HG03460 (cell line): ENCODE measurements around the gene FOXD4.
"Not testable (repeated sequence)": the region's sequence is repeated elsewhere in the genome, so short reads cannot be mapped to it uniquely, and the experiment has no call there.

Experiments
- ATAC-seq: cut with Tn5 transposase; IDR thresholded peaks from one replicate; pipeline ENCODE4 v1.9.1; 2021; ENCODE audit not compliant: unreplicated experiment

FOXD4 gene

DNA sequence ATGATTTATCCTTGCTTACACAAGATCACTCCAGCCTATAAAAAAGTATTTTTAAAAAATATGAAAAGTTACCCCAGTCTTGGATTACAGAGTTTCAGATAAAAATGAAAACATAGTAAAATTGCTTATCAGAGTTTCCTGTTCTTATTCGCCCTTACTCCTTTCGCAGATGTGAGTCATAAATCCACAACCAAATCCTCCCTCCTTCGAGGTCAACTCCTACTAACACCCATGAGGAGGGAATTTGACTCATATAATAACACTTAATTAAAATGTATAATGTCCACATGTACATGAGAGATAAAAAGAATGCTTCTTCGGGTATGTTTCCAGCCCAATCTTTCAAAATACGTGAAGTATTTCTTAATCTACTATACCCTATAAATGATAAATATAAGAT, 23.9 kb downstream of the FOXD4 start:
- not testable (repeated sequence) for ATAC-seq

DNA sequence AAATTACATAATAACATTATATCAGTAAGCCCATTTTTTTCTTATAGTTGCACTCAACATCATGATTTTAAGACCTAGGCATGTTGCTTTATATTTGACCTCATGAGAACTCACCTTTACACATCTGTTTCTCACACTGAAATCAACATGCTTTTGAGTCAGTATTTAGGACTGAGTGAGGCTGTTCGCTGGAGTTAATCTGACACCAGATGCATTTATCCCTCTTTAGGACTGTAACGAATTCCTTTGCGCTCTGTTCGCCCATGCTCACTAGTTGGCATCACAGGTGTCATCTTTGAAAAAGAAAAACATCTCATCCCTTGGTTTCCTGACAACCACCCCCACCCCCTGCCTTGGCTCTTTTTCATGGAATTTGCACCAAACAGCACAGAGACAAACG, 24.3 kb downstream of the FOXD4 start:
- not testable (repeated sequence) for ATAC-seq

DNA sequence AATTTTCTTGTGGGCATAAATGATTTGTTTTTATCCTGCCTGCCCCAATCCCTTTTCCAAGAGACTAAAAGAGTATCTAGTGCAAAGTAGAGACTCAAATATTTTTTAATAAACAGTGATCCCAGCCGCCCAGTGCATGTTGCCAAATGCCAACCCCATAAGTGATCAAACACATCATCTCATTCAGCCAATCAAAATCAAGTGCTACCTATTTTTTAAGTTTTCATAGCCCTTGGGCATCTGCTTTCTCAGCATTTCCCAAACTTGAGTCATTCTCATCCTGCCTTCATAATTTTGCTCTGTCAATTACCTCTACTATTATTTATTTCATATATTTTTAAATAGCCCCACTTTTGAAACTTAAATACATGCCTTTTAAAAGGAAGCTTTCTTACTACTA, 27.4 kb downstream of the FOXD4 start:
- not testable (repeated sequence) for ATAC-seq

DNA sequence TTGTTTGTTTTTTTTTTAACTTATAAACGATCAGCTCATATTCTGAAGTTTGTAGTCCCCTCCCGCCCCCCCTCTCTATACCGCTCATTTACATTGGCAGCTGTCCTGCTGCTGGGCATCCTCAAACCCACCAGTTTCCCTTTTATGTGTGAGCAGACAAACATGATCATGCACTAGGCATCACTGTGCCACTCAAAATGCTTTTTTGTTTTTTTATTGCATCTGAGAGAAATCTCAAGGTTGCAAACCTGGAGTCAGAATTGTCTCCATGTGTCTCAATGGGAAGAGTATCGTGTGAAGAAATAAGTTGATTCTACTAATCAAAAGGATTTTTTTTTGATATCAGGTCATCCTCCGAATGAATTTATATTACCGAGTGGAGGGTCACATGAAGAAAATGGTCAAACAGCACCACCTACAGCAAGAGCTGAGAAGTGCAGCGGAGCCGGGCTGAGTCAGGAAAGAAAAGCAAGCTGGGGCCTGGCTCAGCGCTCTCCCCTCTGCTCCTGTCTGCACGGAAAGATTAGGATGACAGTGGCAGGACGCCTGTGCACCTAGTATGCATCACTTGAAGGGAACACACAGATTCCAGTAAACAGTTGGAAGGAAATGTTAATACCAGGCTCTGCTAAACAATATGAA, 29.7 kb downstream of the FOXD4 start:
- ATAC-seq: not testable (repeated sequence)

DNA sequence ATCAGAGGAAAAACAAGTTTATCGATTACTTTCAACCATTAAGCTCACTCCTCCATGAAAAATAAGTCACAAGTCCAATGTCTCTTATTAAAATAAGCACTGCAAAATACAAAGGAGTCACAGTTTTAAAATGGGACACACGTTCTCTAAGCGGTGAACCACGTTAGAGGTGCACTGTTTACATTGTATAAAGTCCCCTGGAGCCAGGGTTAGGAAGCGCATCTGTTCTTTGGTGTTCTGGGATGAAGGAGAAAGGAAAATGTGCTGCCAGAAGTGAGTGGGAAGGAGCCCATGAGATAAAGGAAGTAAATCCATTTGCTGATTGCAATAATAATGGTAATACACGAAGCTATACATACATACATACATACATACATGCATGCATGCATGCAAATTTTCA, 30.4 kb downstream of the FOXD4 start:
- ATAC-seq: not testable (repeated sequence)

DNA sequence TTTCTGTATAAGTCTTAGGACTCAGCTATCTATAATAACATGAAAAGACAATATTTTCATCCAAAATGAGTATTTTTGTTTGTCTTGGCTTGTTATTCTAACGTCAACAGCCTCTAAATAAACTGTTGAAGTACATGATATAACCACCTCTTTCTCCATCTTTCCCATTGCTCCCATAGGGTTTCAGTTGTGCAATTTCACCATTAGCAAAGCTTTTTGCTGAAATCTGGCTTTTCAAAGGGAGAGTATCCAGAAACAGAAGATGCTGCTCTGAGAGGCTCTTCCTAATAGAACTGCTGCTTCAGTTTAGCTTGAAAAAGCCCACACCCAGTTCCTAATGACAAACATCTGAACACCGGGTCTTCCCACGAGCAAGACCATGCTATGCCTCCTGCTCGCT, 31.1 kb downstream of the FOXD4 start:
- not testable (repeated sequence) for ATAC-seq

DNA sequence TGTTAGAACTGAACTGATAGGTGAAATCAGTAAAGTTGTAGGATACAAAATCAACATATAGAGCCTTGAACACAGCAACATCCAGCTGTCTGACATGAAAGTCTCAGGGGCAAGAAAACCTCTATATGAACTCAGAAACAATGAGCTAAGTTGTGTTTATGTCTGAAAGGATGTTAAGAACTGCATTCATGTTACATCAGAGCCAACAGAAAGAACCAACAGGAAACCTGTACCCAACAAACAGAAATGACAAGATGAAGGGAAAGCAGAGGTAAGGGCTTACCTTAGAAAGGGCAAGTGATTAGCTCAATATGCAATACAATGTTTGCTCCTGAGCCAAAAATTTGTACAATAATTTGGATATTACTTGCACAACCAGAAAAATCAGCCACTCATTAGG, 31.5 kb downstream of the FOXD4 start:
- not testable (repeated sequence) for ATAC-seq

DNA sequence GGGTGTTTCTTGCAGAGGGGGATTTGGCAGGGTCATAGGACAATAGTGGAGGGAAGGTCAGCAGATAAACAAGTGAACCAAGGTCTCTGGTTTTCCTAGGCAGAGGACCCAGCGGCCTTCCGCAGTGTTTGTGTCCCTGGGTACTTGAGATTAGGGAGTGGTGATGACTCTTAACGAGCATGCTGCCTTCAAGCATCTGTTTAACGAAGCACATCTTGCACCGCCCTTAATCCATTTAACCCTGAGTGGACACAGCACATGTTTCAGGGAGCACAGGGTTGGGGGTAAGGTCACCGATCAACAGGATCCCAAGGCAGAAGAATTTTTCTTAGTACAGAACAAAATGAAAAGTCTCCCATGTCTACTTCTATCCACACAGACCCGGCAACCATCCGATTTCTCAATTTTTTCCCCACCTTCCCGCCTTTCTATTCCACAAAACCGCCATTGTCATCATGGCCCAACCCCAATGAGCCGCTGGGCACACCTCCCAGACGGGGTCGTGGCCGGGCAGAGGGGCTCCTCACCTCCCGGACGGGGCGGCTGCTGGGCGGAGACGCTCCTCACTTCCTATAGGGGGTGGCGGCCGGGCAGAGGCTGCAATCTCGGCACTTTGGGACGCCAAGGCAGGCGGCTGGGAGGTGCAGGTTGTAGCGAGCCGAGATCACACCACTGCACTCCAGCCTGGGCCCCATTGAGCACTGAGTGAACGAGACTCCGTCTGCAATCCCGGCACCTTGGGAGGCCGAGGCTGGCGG, 35.1 kb downstream of the FOXD4 start:
- not testable (repeated sequence) for ATAC-seq

DNA sequence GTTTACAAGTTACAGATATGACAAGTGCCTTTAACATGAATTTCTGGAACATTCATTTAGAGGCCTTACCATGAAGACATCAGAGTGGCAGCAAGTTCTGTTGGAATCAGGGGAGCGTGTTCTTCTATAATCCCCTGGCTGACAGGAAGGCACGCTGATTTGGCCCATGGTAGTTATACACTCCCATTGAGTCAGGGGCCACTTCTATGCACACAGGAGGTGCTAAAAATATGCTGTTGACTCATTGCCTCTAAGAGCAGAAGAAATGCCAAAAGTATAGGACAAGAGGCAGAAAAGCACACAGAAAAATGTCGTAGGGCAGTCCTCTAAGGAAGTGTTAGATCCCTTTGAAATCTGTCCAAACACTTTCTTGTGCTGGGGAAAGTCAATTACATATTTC, 39.9 kb downstream of the FOXD4 start:
- ATAC-seq: not testable (repeated sequence)

DNA sequence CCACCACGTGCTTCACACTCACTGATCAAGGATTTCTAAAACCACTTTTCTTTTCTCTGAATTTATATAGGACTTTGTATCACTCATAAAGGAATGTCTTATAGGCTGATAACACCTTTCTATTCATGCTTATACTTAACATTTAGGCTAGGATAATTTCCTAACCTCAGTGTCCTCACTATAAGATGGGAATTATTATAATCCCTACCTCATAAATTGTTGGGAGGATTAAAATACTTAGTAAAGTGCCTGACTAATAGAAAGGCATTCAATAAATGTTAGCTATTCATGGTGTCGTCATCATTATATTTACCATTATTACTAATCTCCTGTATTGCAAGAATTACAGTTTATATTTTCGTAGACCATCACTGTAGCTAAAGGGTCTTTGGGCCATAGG, 41.8 kb downstream of the FOXD4 start:
- ATAC-seq: not testable (repeated sequence)

DNA sequence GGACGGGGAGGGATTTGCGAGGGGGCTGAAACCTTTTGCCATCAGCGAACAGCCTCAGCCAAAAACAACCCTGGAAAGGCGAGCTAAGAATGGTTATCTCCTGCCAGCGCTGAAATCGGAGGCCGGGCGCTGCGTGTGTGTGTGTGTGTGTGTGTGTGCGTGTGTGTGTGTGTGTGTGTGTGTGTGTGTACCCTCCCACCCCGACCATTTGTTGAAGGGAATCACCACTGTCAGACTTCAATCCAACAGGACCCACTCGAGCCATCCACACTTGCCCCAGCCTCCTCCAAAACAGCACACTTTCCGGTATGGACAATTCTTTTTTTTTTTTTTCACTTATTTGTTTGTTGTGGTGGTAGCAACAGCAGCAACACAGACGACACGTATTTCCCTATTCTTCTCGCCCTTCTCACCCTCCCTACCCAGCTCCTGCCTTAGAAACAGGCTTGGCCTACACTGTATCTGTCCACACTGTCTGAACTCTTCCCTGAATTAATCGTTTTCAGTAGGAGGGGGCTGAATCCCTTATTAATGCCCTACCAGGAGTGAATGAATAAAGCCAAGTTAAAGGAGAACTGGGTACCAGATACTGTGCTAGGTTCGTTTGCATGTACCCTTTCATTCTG, 44.2 kb downstream of the FOXD4 start:
- not testable (repeated sequence) for ATAC-seq

DNA sequence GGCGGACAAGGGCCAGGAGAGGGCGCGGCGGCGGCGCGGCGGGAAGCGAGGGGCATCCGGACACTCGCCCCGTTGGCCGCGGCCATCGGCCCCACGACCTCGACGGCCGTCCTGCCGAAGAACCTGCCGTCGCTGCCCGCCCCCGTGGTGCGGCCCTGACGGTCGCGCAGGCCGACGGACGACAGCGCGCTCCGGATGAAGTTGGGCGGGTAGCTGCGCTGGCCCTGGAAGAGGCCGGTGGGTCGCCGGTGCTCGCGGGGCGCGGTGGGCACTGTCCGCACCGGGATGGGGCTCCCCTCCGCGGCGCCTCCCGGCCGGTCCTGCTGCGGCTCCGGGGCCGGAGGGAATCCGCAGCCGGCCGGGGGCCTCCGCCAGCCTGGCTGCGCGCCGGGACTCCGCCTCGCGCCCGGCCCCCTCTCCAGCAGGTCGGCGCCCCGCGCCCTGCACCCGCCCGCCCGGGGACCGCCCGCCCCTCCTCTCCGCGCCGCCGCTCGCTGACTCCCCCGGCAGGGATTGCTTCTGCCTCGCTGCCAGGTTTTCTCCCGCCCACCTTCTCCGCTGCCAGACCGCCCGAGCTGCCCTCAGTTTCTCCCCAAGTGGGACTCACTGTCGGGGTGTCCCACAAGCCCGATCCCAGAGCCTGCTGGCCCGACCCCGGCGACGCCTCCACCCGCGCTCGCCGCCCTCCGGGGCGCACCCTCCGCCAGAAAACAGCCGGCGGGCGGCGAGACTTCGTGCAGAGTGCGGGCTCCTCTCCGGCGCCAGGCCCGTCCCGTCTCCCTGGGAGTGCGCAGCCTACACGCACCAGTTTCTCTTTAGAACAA, 44.9 kb downstream of the FOXD4 start:
- ATAC-seq: not testable (repeated sequence)
